HG03280 (cell line): Measurements from ENCODE around the gene PTPRD.

Experiments
- ATAC-seq: cut with Tn5 transposase; IDR thresholded peaks from one replicate; pipeline ENCODE4 v1.9.1; 2021; ENCODE audit warnings: mild to moderate bottlenecking, moderate library complexity; ENCODE audit not compliant: unreplicated experiment

The PTPRD gene

GRCh38 chr9:10204276-10204675 lies 408.5 kb downstream of the PTPRD start:
- no peak for ATAC-seq

DNA sequence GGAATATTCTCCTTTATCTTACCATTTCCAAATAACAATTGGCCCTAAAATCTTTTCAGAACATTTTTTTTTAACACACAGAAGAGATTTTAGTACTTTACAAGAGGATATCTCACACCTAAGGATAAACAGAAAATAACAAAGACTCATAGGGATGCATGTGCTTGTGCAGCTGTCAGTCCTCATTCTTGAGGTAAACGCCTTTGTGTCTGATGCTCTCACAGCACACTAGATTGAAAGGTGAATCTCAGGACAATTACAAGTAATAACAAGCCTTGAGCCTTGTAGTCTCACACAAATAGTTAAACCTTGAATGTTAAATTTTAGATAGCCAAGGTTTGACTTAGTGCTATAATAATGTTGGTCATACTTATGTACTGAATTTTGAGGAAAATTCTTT lies 439.2 kb downstream of the PTPRD start:
- ATAC-seq, result no peak

- no peak for ATAC-seq
Observed at GRCh38 chr9:10172476-10172875, 440.3 kb downstream of the PTPRD start.

- no peak for ATAC-seq
Observed at GRCh38 chr9:10168241-10168640, 444.6 kb downstream of the PTPRD start.

DNA sequence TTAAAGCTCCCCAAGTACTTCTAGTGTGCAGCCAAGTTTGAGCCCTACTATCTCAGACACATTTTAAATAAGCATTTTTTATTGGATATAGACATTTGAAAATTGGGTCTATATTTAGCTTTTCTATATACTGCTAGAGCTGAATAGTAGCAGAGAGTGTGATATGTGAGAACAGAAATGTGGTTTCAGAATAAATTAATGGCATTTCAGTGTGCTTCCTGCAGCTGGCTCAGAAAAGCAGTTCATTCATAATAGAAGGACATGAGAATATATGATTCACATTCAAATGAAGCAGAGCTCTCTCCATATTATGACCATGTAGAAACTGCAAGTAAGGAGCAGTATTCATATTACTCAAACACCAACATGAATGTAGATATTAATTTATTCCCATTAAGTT lies 464.0 kb downstream of the PTPRD start:
- no peak for ATAC-seq

DNA sequence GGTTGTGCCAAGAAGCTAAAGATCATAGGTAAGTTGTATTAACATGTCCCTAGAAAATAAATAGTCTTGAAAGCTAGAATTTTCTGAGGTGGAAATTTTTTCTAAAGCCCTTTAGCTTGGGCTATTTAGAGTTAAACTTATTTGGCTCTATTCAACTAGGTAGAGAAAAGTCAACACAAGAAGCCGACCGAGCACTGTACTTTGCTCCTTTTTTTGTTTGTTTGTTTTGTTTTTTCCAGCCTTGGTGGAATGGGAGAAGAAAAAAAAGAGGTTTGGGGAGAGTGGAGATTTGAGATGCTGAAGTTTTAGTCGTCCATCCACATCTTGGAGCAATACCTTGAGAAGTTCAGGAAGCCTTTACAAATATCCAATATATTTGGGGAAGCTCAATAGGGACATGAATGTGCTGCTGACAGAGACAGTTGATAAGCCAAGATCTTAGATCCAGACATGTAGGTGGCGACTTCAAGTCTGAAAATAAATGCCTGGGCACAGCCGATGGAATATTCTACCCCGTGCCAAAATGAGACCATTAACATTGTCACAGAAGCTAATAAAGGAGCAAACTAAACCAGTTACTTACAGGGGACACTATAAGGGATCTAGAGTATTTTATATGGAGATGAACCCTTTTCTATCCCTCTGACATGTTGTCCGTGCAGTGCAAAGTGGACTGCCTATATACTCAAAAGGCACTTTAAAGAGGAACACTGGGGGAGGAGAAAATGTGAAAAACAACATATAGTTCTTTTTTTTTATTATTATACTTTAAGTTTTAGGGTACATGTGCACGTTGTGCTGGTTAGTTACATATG lies 466.1 kb downstream of the PTPRD start:
- ATAC-seq, result no peak

DNA sequence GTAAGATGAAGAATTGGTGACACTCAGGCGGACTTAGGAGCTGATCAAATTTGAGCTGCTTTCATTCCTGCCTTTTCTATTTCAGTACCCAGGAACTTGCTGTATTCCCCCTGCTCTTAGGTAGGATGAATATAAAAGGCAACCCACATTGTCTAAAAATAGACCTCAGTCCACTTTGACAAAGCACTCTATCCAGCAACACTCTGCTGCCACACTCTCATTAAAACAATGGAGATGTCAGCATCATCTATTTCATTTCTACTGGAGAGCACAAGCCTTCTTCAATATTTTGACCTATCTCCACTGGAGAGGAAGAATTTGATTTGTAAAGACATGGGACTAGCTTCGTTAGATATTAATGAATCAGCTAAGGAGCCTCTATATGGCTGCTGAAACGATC lies 468.4 kb downstream of the PTPRD start:
- ATAC-seq, result no peak

- no peak for ATAC-seq
Observed at GRCh38 chr9:10135553-10135952, 477.2 kb downstream of the PTPRD start.

DNA sequence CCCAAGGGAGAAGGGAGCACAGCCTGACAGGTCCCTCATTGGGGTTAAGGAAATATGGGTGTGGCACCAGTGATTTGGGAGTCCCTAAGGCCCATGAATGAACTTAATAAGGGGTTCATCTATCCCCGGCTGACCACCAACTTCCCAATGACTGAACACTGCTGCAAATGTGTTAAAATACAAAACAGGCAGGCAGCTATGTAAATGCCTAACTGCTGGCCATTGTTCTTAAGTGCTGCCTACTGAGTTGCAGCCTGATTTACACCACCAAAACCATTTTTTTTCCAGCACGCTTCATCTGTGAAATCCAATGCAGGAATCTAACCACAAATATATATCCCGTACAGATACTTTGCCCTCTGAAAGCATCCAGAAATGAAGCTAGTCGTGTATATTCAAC lies 478.5 kb downstream of the PTPRD start:
- ATAC-seq, result no peak

DNA sequence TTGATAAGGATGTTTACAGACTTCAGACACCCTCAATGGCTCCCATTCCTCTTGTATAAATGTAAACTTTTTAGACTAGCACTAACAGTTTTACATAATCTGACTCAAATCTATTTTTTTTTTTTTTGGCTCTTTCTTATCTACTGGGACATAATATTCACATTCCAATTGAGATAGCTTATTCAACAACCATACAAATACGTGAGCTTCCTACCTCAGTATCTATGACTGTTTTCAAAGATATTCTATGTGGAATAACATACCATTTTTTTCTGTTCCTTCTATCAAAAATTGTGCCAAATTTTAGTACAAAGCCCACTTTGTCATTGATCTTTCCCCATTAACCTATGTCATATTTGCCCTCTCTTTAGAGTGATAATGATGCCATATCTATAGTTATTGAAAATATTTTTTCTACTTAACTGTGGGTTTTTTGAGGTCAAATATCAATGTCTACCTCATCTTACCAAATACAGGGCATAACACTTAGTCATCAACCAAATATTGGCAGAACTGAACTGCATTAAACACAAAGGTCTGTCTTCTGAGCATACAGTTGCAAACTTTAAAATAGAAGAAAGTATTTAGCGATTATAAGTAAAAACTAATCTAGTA lies 482.6 kb downstream of the PTPRD start:
- ATAC-seq, result no peak

- ATAC-seq, result no peak
Observed at GRCh38 chr9:10127867-10128266, 484.9 kb downstream of the PTPRD start.

GRCh38 chr9:10112798-10113197 lies 500.0 kb downstream of the PTPRD start:
- no peak for ATAC-seq

DNA sequence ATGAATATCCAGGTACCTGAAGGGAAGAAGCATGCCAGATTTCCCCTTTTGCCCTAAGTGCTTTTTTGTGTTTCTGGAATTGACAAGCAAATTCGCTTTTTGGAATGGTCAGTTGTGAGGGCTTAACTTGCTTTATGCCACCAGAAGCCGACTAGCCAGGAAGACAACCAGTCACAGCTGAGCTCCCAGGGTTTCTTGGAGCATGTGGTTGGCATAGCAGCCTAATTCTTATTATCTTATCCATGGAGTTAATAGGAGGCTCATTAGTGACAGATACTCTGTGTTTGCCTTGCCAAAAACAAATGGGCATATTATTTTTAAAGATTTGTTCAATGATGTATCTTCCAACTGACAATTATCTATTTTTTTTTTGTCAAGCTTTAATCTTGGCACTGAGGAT lies 500.7 kb downstream of the PTPRD start:
- ATAC-seq, result no peak

DNA sequence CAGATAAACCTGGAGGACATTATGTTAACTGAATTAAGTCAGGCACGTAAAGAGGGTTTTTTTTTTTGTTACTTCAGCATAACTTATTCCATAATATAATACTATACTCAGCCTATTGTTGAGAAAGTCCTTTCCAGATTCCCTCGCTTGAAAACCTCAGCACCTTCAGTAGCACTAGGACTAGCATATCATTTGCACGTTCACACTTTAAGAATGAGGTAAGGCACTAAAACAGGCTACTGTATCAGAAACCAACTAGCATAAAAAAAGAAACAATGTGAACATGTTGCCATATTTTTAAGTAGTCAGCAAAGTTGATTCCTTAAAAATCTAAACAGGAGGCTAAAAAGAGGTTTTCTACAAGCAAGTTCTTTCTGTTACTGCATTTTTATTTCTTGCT lies 504.0 kb downstream of the PTPRD start:
- ATAC-seq, result no peak

GRCh38 chr9:10104774-10105173 lies 508.0 kb downstream of the PTPRD start:
- no peak for ATAC-seq

GRCh38 chr9:10095208-10095607 lies 517.6 kb downstream of the PTPRD start:
- no peak for ATAC-seq

GRCh38 chr9:10094563-10094962 lies 518.2 kb downstream of the PTPRD start:
- ATAC-seq, result no peak

- ATAC-seq, result no peak
Observed at GRCh38 chr9:10080012-10080411, 532.8 kb downstream of the PTPRD start.

DNA sequence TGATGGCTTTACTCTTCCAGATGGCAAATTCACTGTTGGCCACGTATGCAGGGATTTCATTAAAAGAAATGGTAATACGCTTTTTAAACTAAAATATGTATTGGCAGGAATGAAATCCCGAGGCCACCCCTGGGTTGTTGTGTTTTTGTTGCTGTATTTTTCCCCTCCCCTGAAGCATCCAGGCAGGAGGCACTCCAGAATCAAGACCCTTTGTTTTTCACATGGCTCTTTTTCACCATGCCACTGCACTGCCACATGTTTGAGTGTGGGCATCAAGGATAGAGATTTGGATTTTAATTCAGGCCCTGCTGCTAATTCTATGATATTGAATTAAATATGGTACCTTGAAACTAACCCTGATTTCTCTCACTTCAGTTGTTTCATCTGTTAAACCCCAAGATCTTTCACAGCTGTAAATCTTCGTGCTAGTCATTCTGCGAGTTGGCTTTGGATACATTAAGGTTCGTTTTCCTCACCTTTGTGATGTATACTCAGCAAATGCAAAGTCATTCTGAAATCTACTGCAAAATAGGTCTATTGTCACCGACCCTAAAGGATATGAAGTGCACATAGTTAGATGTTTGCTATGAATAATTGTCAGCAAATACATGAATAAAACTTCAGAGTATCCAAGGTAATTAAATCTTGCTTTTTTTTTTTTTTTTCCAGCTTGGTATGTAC lies 533.4 kb downstream of the PTPRD start:
- no peak for ATAC-seq

DNA sequence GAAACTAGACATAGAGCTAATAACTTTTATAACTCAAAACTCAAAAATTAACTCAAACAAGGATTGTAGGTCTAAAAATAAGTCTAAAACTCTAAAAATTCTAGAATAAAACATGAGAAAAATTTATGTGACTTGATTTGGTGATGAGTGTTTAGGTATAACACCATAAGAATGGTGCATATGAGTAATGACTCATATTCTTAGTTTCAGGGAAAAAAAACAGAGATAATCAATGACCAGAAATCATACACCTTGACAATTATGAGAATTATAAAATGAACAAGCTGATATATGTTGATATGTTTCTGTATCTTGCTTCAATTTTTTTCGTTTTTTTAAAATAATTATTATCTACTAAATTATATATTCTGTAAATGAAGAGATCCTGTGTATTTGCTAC lies 541.2 kb downstream of the PTPRD start:
- no peak for ATAC-seq

DNA sequence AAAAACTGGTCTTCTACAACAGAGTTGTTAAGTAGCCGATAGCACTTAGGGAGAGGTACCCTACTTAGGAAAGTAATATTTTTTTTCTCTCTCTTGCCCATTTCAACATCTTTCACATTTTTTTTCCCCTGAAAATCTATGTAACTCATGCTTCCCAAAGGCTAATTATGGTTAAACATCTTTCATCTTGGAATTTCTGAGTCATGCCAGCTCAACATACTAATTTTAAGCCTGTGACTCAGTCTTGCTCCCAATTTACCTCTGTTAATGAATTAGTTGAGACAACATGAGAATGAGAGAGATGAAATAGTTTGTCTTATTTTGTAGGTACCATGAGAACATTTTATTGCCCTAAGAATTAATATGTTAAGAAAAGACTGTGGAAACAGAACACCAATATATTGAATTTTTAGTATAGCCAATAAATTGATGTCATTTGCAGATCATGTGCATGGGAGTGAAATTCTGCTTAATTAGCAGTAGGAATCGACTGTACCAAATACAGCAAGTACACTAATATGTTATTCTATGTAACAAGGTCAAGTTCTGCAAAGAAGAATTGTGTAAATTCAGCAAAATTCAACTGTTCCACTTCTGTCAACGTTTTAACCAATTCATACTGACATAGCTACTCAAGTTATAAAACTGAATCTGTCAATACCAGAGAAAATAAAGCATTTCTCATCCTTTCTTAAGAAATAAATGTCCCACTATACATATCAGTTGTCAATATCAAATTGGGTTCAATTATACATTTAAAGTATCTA lies 550.0 kb downstream of the PTPRD start:
- ATAC-seq, result no peak
